H1 (cell line): ENCODE data around the gene ACVR2B. TPM values are rescaled to one million over a fixed set of nuclear protein-coding genes. Genes with fewer than 3 reads are reported as not detected.

Source experiments
- CTCF ChIA-PET: fragments of 300-600 bp; sonication (Branson Sonifier 250); formaldehyde crosslinking; loops from one replicate; lab custom pipeline; 2021; ENCODE audit not compliant: partially characterized antibody; lab: Charles Lee
- POLR2A ChIA-PET: fragments of 300-600 bp; sonication (Branson Sonifier 250); formaldehyde crosslinking; loops from one replicate; lab custom pipeline; 2021; ENCODE audit warnings: inconsistent platforms; ENCODE audit not compliant: partially characterized antibody; lab: Charles Lee
- DNase-seq, 2 experiments: peaks; one replicate each; pipeline versions ENCODE4 v3.0.0 to v3.0.0-alpha.2; 2010 to 2022; ENCODE audit warnings: low spot score in 2 of 2, low read depth in 1 of 2, mixed read lengths in 1 of 2
- FAIRE-seq: peaks from 2 replicates; lab custom pipeline; 2011; peaks lifted over from hg19 to GRCh38; lab: Jason Lieb, UNC
- H2AFZ ChIP-seq: 2 replicates; pipeline ENCODE4 v1.8.1; 2012; ENCODE audit warnings: low read length, inconsistent platforms
- H2AK5ac ChIP-seq: 2 replicates; pipeline ENCODE4 v1.6.1; 2013; ENCODE audit warnings: low read depth, low read length
- H2BK120ac ChIP-seq: replicated peaks from 2 replicates; pipeline ENCODE3; 2013; ENCODE audit warnings: low read depth, low read length, inconsistent platforms
- H2BK12ac ChIP-seq: 2 replicates; pipeline ENCODE4 v1.6.1; 2013; ENCODE audit warnings: low read depth, low read length
- H2BK15ac ChIP-seq: 2 replicates; pipeline ENCODE4 v1.6.1; 2013; ENCODE audit warnings: low read length
- H2BK20ac ChIP-seq: 2 replicates; pipeline ENCODE4 v1.6.1; 2013; ENCODE audit warnings: low read length
- H2BK5ac ChIP-seq: 2 replicates; pipeline ENCODE4 v1.6.1; 2013; ENCODE audit warnings: low read depth, low read length
- H3K14ac ChIP-seq: 2 replicates; pipeline ENCODE4 v1.6.1; 2013; ENCODE audit warnings: inconsistent platforms; ENCODE audit not compliant: insufficient read length
- H3K18ac ChIP-seq: 2 replicates; pipeline ENCODE4 v1.6.1; 2013; ENCODE audit warnings: low read length; ENCODE audit errors: extremely low read depth
- H3K23ac ChIP-seq: 2 replicates; pipeline ENCODE4 v1.6.1; 2013; ENCODE audit warnings: inconsistent platforms; ENCODE audit not compliant: insufficient read length
- H3K23me2 ChIP-seq: 2 replicates; pipeline ENCODE4 v1.6.1; 2013; ENCODE audit warnings: low read depth, low read length
- H3K27ac ChIP-seq: 2 replicates; pipeline ENCODE4 v1.6.1; 2011; ENCODE audit warnings: low read depth, low read length, inconsistent platforms
- H3K27me3 ChIP-seq, 4 experiments: replicated peaks in 1 of 4; 1 replicate in 1 of 4; 2 replicates in 3 of 4; pipeline versions ENCODE4 v1.6.1 to v1.8.1; 2011 to 2013; ENCODE audit warnings: low read length in 3 of 4, mild to moderate bottlenecking in 3 of 4, inconsistent platforms in 2 of 4, mixed read lengths in 2 of 4, moderate library complexity in 1 of 4; ENCODE audit not compliant: control insufficient read depth in 3 of 4, insufficient read depth in 3 of 4; ENCODE audit errors: extremely low read depth in 1 of 4
- H3K36me3 ChIP-seq, 4 experiments: 2 replicates each; pipeline versions ENCODE4 v1.6.1 to v1.8.1; 2011 to 2013; ENCODE audit warnings: mild to moderate bottlenecking in 4 of 4, low read length in 3 of 4, moderate library complexity in 2 of 4, control low read depth in 1 of 4, inconsistent platforms in 1 of 4; ENCODE audit not compliant: insufficient read depth in 4 of 4, control insufficient read depth in 2 of 4
- H3K4ac ChIP-seq: replicated peaks from 2 replicates; pipeline ENCODE3; 2013; ENCODE audit warnings: low read length, low read depth, mixed read lengths, inconsistent platforms; ENCODE audit not compliant: insufficient read length
- H3K4me1 ChIP-seq, 4 experiments: replicated peaks in 1 of 4; 1 replicate in 1 of 4; 2 replicates in 3 of 4; pipeline versions ENCODE4 v1.6.1 to v1.8.1; 2011 to 2013; ENCODE audit warnings: low read length in 3 of 4, inconsistent platforms in 2 of 4, mixed read lengths in 1 of 4; ENCODE audit not compliant: insufficient read depth in 4 of 4, control insufficient read depth in 3 of 4
- H3K4me2 ChIP-seq, 2 experiments: 2 replicates each; pipeline versions ENCODE4 v1.6.1 to v1.8.1; 2011 to 2013; ENCODE audit warnings: low read depth in 2 of 2, low read length in 2 of 2, control low read depth in 1 of 2, inconsistent platforms in 1 of 2, mild to moderate bottlenecking in 1 of 2; ENCODE audit not compliant: insufficient read depth in 1 of 2
- H3K4me3 ChIP-seq, 4 experiments: fragments of 200-600, 300-600 bp in 1 of 4; sonication (generic), shearing (Covaris generic), sonication (Bioruptor Twin) in 1 of 4; 2 replicates each; pipeline versions ENCODE4 v1.5.1 to v1.8.1; 2011 to 2016; ENCODE audit warnings: low read length in 4 of 4, low read depth in 3 of 4, control low read depth in 2 of 4, inconsistent platforms in 2 of 4, mild to moderate bottlenecking in 2 of 4, mixed read lengths in 1 of 4, moderate library complexity in 1 of 4; ENCODE audit not compliant: insufficient read depth in 2 of 4; ENCODE audit errors: extremely low read depth in 1 of 4
- H3K56ac ChIP-seq: replicated peaks from 2 replicates; pipeline ENCODE3; 2013; ENCODE audit warnings: low read depth, mild to moderate bottlenecking, mixed read lengths, low read length, inconsistent platforms; ENCODE audit not compliant: insufficient read length
- H3K79me1 ChIP-seq: 2 replicates; pipeline ENCODE4 v1.6.1; 2013; ENCODE audit warnings: low read depth, low read length, control low read depth
- H3K79me2 ChIP-seq, 2 experiments: 2 replicates each; pipeline versions ENCODE4 v1.6.1 to v1.8.1; 2012 to 2013; ENCODE audit warnings: low read length in 2 of 2, mild to moderate bottlenecking in 2 of 2, inconsistent platforms in 1 of 2; ENCODE audit not compliant: insufficient read depth in 2 of 2, control insufficient read depth in 1 of 2
- H3K9ac ChIP-seq, 4 experiments: replicated peaks in 1 of 4; 1 replicate in 1 of 4; 2 replicates in 3 of 4; pipeline versions ENCODE4 v1.6.1 to v1.8.1; 2011 to 2013; ENCODE audit warnings: low read depth in 3 of 4, low read length in 3 of 4, control low read depth in 2 of 4, mild to moderate bottlenecking in 2 of 4, moderate library complexity in 2 of 4, inconsistent platforms in 1 of 4; ENCODE audit errors: extremely low read depth in 1 of 4
- H3K9me3 ChIP-seq, 2 experiments: 2 replicates each; pipeline versions ENCODE4 v1.6.1 to v1.8.1; 2012 to 2013; ENCODE audit warnings: mild to moderate bottlenecking in 2 of 2, moderate library complexity in 2 of 2, control low read depth in 1 of 2, inconsistent platforms in 1 of 2, low read depth in 1 of 2, low read length in 1 of 2, mixed read lengths in 1 of 2; ENCODE audit not compliant: insufficient read depth in 2 of 2
- H4K20me1 ChIP-seq, 2 experiments: replicated peaks in 1 of 2; 2 replicates each; pipeline versions ENCODE3 to v1.8.1; 2011 to 2013; ENCODE audit warnings: inconsistent platforms in 2 of 2, low read length in 2 of 2, mild to moderate bottlenecking in 1 of 2; ENCODE audit not compliant: insufficient read depth in 2 of 2, control insufficient read depth in 1 of 2
- H4K5ac ChIP-seq: 2 replicates; pipeline ENCODE4 v1.6.1; 2013; ENCODE audit warnings: low read length, low read depth, mixed read lengths, inconsistent platforms; ENCODE audit not compliant: insufficient read length
- H4K8ac ChIP-seq: 2 replicates; pipeline ENCODE4 v1.8.0; 2013; ENCODE audit warnings: mild to moderate bottlenecking, moderate library complexity, low read length, inconsistent platforms; ENCODE audit not compliant: insufficient read depth; ENCODE audit errors: extremely low read depth
- H4K91ac ChIP-seq: replicated peaks from 2 replicates; pipeline ENCODE3; 2013; ENCODE audit warnings: low read length, mixed read lengths, inconsistent platforms; ENCODE audit not compliant: insufficient read length
- ASH2L ChIP-seq: fragments of 200-600, 300-600 bp; sonication (generic); IDR thresholded peaks from one replicate; pipeline ENCODE4 v1.7.1; 2017; ENCODE audit warnings: low read length
- BCL11A ChIP-seq, 2 experiments: IDR thresholded peaks; one replicate each; pipeline ENCODE4 v1.6.1; 2011; ENCODE audit warnings: low read depth in 2 of 2, low read length in 2 of 2, mild to moderate bottlenecking in 2 of 2
- BRCA1 ChIP-seq: IDR thresholded peaks from 2 replicates; pipeline ENCODE4 v1.6.1; 2012; ENCODE audit warnings: low read depth, low read length, improper control_type of control experiment
- CBX5 ChIP-seq: fragments of 300-800, 300-1000 bp; sonication (generic); IDR thresholded peaks from 2 replicates; pipeline ENCODE4 v1.7.1; 2016; ENCODE audit warnings: antibody characterized with exemption, low read length, low read depth
- EZH2 ChIP-seq: fragments of 200-600 bp; sonication (generic); IDR thresholded peaks from 2 replicates; pipeline ENCODE4 v1.7.1; 2012; ENCODE audit warnings: low read depth, mild to moderate bottlenecking, moderate library complexity, low read length, inconsistent platforms; ENCODE audit not compliant: severe bottlenecking
- FOSL1 ChIP-seq: IDR thresholded peaks from 2 replicates; pipeline ENCODE4 v1.6.1; 2011; ENCODE audit warnings: mild to moderate bottlenecking, low read depth, low read length, moderate library complexity; ENCODE audit not compliant: insufficient read depth
- GTF2F1 ChIP-seq: IDR thresholded peaks from 2 replicates; pipeline ENCODE4 v1.6.1; 2012; ENCODE audit warnings: low read depth, low read length, improper control_type of control experiment, borderline replicate concordance
- NRF1 ChIP-seq: IDR thresholded peaks from 2 replicates; pipeline ENCODE4 v1.6.1; 2011; ENCODE audit warnings: mild to moderate bottlenecking, low read depth, low read length, improper control_type of control experiment
- RAD21 ChIP-seq, 2 experiments: IDR thresholded peaks in 1 of 2; conservative IDR thresholded peaks in 1 of 2; 2 replicates each; pipeline ENCODE4 v1.6.1; 2011; ENCODE audit warnings: low read depth in 2 of 2, low read length in 2 of 2, improper control_type of control experiment in 1 of 2, inconsistent platforms in 1 of 2, mild to moderate bottlenecking in 1 of 2, moderate library complexity in 1 of 2
- SIN3A ChIP-seq, 2 experiments: IDR thresholded peaks in 1 of 2; conservative IDR thresholded peaks in 1 of 2; 2 replicates each; pipeline ENCODE4 v1.6.1; 2011 to 2012; ENCODE audit warnings: low read length in 2 of 2, improper control_type of control experiment in 1 of 2, low read depth in 1 of 2, mild to moderate bottlenecking in 1 of 2
- SIX5 ChIP-seq: IDR thresholded peaks from 2 replicates; pipeline ENCODE4 v1.6.1; 2011; ENCODE audit warnings: mild to moderate bottlenecking, low read depth, low read length
- SP1 ChIP-seq: IDR thresholded peaks from 2 replicates; pipeline ENCODE4 v1.6.1; 2011; ENCODE audit warnings: low read depth, low read length
- TEAD4 ChIP-seq: IDR thresholded peaks from 2 replicates; pipeline ENCODE4 v1.6.1; 2012; ENCODE audit warnings: low read depth, low read length, inconsistent platforms, mixed read lengths
- WGBS, 2 experiments: shearing (Covaris generic) in 1 of 2; methylation state at CpG; one replicate each; pipeline versions ENCODE4 v1.1.6 to v1.1.7; 2013 to 2015; ENCODE audit warnings: low lambda C conversion rate in 2 of 2, mixed read lengths in 2 of 2, inconsistent platforms in 1 of 2, low coverage in 1 of 2, missing lambda C conversion rate in 1 of 2; ENCODE audit not compliant: insufficient replicate concordance in 2 of 2, insufficient coverage in 1 of 2, insufficient read length in 1 of 2; ENCODE audit errors: extremely low coverage in 1 of 2, missing lambda C conversion rate in 1 of 2; 5-methylcytosine and 5-hydroxymethylcytosine counted together
- polyA plus RNA-seq, 7 experiments: library from polyadenylated mRNA; depleted of rRNA in 3 of 7; stranded (reverse) in 5 of 7; unstranded in 2 of 7; fragments of >200 nt in 5 of 7; fragments of 200-250 nt in 2 of 7; gene quantifications; 1 replicate in 5 of 7; 2 replicates in 1 of 7; 4 replicates in 1 of 7; pipeline versions ENCODE4 v1.2.1 to v1.2.3, GENCODE V29; 2011 to 2013; ENCODE audit warnings: missing spikeins in 2 of 7, mixed read lengths in 2 of 7
- total RNA-seq: library from RNA; stranded (reverse); fragmentation: NEBNext Ultra II Directional; extraction: Animal tissue kit (Norgen Biotek cat#: 25700); gene quantifications from 2 replicates; pipeline ENCODE4 v1.2.1, GENCODE V29; 2021

ACVR2B gene
- total and polyA plus RNA-seq, 2 of the 8 experiments (the other 6 are each of a cell fraction or from before 2014, with no cell fraction given) = 24.7 to 109 TPM

GRCh38 chr3:38471260-38471857 lies 17.7 kb downstream of the ACVR2B start:
- Histone ChIP-seq H3K27me3 (no peaks in the 10 kb centered on the region), H3K9ac (no peak overlapping the region), H3K79me2 (peaks cover 27 to 99% of the 10 kb centered on the region in 2 experiments), H4K8ac (no peak overlapping the region), H2BK15ac (no peak overlapping the region), H2BK120ac (no peak overlapping the region), H3K4ac (no peak overlapping the region), H3K36me3 (peaks cover 0 to 3% (median 0%) of the 10 kb centered on the region in 4 experiments; a peak in 1 of 8 replicates), H2AK5ac (no peak overlapping the region), H3K14ac (no peak overlapping the region), H3K79me1 (peaks cover 40% of the 10 kb centered on the region), H3K4me3 (no peak overlapping the region), H2BK20ac (no peak overlapping the region), H3K23me2 (no peaks in the 10 kb centered on the region; the same call in 1 of the 2 replicates), H3K56ac (no peak overlapping the region), H3K27ac (no peak overlapping the region), H4K5ac (no peak overlapping the region), H3K23ac (no peak overlapping the region), H3K18ac (no peak overlapping the region), H3K4me2 (no peak overlapping the region), H2BK12ac (no peak overlapping the region), H2BK5ac (no peak overlapping the region), H3K4me1 (peaks cover 0 to 4% (median 2%) of the 10 kb centered on the region in 4 experiments; a peak in 3 of 7 replicates), H4K91ac (no peak overlapping the region), H4K20me1 (peaks cover 9 to 28% of the 10 kb centered on the region in 2 experiments), H3K9me3 (peaks cover 11% of the 10 kb centered on the region in 2 experiments; a peak in 3 of 4 replicates), H2AFZ (no peak overlapping the region)
- CTCF ChIA-PET = interaction anchor here (1.6 to 6.6 kb wide), 2 partner anchors 10 to 125 kb away, joined by 4 to 41 read pairs; partner anchors contain the start of gene XYLB
- 89% methylated on average over 3 of the region's 3 CpGs; no CpG with 5 or more reads in 1 of the 2 experiments for WGBS, 2 experiments
- POLR2A ChIA-PET = interaction anchor here (2.5 kb wide), 1 partner anchor 16 kb away, joined by 9 read pairs; no protein-coding TSS in a partner anchor
- DNase-seq = no peak
- no peak for FAIRE-seq
- TF ChIP-seq BRCA1 (no peak), BCL11A (IDR thresholded peaks at IDR 0.05; ENCODE audit: low read depth in 2 of 2, low read length in 2 of 2) (no peak), SP1 (no peak), GTF2F1 (no peak), EZH2 (no peak), ASH2L (no peak), SIX5 (no peak), NRF1 (no peak), RAD21 (IDR thresholded peaks at IDR 0.05 in 1 of 2, conservative IDR thresholded peaks at IDR 0.05 in 1 of 2; ENCODE audit: low read depth in 2 of 2, low read length in 2 of 2) (no peak), CBX5 (no peak), FOSL1 (no peak), SIN3A (conservative IDR thresholded peaks at IDR 0.05 in 1 of 2, IDR thresholded peaks at IDR 0.05 in 1 of 2; ENCODE audit: low read depth in 1 of 2, low read length in 2 of 2) (no peak), TEAD4 (no peak)
